ENCODE data around the gene CTBP2. TPM values are rescaled to one million over a fixed set of nuclear protein-coding genes. Genes with fewer than 3 reads are reported as not detected.

Gene CTBP2
- total RNA-seq, 3 donors from 2014 or later, result 53.1 to 91.2 (median 65.9) TPM

DNA sequence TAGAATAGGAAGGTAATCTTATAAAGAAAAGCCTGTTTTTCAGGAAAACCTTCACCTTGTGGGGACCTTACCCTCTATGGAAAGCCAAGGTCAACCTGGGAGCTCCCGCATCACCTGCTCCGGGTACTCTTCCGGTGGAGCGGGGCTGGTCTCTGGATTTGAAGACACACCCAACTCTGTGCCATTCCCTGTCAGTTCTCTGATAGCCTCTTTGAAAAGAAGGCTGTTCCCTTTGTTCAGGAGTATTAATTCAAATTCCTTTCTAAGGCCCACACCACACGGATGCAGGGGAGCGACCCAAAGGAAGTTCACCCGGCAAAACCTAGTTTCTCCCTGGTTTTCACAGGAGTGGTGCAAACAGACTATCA, 10.7 kb downstream of the CTBP2 start:
- H3K4me1 ChIP-seq, result peaks cover 9 to 39% of the 10 kb centered on the region in 2 donors
- DNase-seq (ENCODE audit: low spot score in 2 of 2), result no peak
- TF ChIP-seq POLR2A (IDR thresholded peaks at IDR 0.05), result no peak
- TF ChIP-seq, protein P1, sequence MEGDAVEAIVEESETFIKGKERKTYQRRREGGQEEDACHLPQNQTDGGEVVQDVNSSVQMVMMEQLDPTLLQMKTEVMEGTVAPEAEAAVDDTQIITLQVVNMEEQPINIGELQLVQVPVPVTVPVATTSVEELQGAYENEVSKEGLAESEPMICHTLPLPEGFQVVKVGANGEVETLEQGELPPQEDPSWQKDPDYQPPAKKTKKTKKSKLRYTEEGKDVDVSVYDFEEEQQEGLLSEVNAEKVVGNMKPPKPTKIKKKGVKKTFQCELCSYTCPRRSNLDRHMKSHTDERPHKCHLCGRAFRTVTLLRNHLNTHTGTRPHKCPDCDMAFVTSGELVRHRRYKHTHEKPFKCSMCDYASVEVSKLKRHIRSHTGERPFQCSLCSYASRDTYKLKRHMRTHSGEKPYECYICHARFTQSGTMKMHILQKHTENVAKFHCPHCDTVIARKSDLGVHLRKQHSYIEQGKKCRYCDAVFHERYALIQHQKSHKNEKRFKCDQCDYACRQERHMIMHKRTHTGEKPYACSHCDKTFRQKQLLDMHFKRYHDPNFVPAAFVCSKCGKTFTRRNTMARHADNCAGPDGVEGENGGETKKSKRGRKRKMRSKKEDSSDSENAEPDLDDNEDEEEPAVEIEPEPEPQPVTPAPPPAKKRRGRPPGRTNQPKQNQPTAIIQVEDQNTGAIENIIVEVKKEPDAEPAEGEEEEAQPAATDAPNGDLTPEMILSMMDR (IDR thresholded peaks at IDR 0.05), result no peak
- TF ChIP-seq POLR2AphosphoS5 (IDR thresholded peaks at IDR 0.05), result no peak

DNA sequence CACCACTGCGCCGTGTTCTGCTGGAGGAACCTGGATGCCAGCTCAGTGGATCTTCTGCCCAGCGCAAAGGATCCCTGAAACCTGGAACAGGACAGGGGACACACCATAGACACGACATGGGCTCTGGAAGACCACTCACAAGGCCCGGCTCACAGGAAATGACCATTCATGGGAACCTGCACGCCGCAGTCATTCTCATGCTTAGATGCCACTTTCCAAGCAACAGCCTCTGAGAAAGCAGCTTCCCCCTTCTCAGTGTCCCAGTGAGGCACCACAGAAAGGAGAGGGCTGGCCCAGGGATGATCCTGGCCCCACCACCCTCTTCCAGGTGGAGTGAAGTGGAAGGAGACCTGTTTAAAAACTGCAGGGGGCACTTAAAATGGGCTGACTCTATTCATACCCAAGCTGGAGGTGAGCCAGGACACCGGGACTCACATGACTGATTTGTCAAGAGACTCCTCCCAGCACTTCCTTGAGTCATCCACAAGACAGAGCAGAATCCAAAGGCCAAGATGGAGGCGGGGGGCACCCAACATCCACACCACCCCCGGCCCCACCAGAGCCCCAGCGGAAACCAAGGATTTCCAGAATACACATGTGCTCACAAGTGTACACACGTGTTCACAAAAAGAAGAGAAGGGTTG, 11.2 kb downstream of the CTBP2 start:
- Histone ChIP-seq H3K4me3 (no peak overlapping the region), H3K27me3 (no peaks in the 10 kb centered on the region), H3K9me3 (no peaks in the 10 kb centered on the region), H3K36me3 (no peaks in the 10 kb centered on the region), H3K4me1 (peaks cover 12 to 38% of the 10 kb centered on the region in 2 donors), H3K27ac (peak overlapping the region; percentile 87 to 99)
- DNase-seq (ENCODE audit: low spot score in 2 of 2), result peak in 1 of 2 donors; percentile 68
- TF ChIP-seq, protein P1 (IDR thresholded peaks at IDR 0.05), result no peak
- TF ChIP-seq POLR2A (IDR thresholded peaks at IDR 0.05) (no peak), POLR2AphosphoS5 (IDR thresholded peaks at IDR 0.05) (no peak)
- intact Hi-C loops (cut with DNase I; ENCODE audit: low total_unique reads), result no loop called here

More for the DNA sequence above, 10.7 kb downstream of the CTBP2 start:
- Histone ChIP-seq H3K4me3 (no peak overlapping the region), H3K36me3 (no peaks in the 10 kb centered on the region), H3K9me3 (no peaks in the 10 kb centered on the region), H3K27me3 (no peaks in the 10 kb centered on the region), H3K27ac (peak overlapping the region; percentile 87 to 99)
- intact Hi-C loops (cut with DNase I; ENCODE audit: low total_unique reads), result no loop called here

DNA sequence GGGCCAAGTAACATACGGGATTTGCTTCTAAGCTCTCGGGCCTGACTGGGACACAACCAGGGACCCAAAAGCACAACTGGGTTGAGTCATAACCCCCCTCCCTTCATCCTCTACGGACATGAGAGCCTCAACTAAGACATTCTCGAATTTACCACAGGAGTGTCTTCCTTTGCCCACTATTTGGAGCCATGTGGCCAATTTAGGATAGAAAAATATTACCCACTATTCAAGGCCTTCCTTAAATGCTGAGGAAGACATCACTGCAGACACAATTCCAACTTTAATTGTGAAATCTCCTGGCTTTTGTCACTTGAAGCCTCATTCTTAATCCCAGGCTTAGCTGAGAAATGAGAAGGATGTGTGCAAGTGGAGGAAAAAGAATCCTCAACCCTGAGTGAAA, 11.8 kb downstream of the CTBP2 start:
- no peak overlapping the region for H3K4me3 ChIP-seq
- TF ChIP-seq POLR2A (IDR thresholded peaks at IDR 0.05) (no peak), POLR2AphosphoS5 (IDR thresholded peaks at IDR 0.05) (no peak)
- TF ChIP-seq, protein P1 (IDR thresholded peaks at IDR 0.05), result no peak
- no peaks in the 10 kb centered on the region for H3K27me3 ChIP-seq
- intact Hi-C loops (cut with DNase I; ENCODE audit: low total_unique reads), result no loop called here
- H3K4me1 ChIP-seq, result peaks cover 8 to 34% of the 10 kb centered on the region in 2 donors
- peak overlapping the region; percentile 87 to 99 for H3K27ac ChIP-seq
- H3K9me3 ChIP-seq, result no peaks in the 10 kb centered on the region
- H3K36me3 ChIP-seq, result no peaks in the 10 kb centered on the region
- DNase-seq (ENCODE audit: low spot score in 2 of 2), result no peak

DNA sequence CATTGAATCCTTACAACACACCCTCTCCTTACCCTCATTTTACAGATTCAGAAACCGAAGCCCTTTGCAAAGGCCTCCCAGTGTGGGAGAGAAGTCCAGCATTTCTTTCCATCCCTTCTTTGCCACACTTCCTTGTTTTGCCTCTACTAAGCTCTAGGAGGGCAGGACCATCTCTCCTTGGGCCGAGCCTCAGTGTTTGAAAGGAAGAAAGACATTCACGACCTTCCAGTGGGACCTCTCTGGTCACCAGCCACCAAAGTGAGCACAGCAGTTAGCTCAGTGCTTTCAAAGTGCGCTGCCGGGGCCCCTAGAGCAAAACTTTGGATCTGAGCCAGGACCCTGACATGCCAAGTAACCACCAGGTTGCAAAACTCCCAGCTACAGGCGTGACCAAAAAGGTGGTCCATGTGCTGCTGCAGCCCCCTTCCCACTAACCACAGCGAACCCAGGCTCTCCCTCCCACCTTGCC, 12.4 kb downstream of the CTBP2 start:
- intact Hi-C loops (cut with DNase I; ENCODE audit: low total_unique reads), result no loop called here
- no peak for DNase-seq (ENCODE audit: low spot score in 2 of 2)
- no peak overlapping the region for H3K4me3 ChIP-seq
- H3K4me1 ChIP-seq, result peaks cover 7 to 29% of the 10 kb centered on the region in 2 donors
- H3K36me3 ChIP-seq, result no peaks in the 10 kb centered on the region
- peak overlapping the region; percentile 87 to 99 for H3K27ac ChIP-seq
- H3K27me3 ChIP-seq, result no peaks in the 10 kb centered on the region
- no peaks in the 10 kb centered on the region for H3K9me3 ChIP-seq
- TF ChIP-seq, protein P1 (IDR thresholded peaks at IDR 0.05), result no peak
- no peak for TF ChIP-seq POLR2AphosphoS5 (IDR thresholded peaks at IDR 0.05)
- TF ChIP-seq POLR2A (IDR thresholded peaks at IDR 0.05), result no peak

DNA sequence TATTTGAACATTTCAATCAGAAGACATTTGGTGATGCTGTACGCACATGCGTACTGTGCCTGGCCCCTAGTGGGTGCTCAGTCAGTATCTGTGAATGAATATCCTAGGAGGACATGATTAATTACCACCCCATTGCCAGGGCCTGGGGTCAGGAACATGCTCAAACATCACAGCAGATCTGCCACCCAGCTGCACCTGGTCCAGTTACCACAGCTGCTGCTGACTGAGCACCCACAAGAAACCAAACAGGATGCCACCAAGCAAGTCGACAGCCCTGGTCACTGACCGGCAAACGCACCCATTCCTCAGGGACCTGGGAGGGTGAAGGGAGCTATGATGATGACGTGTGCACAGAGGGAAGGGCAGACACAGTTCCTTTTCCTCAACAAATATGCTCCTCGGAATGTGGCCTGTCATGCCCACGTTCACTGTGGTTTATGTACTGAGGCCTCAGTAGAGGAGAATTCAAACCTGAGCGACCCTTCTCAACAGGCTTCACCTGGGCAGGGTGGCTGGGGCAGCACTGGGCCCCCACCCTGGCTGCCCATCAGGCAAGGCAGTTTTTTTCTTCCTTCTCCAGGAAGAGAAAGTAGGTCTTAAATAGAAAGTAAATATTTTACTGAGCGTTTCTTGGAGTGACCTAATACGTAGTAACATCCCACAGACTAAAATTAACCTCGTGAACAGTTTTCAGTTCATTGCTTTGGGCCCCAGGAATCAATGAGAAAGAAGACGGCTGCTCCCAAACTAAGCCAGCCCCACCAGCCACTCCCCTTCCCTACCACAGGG, 13.4 kb downstream of the CTBP2 start:
- no peaks in the 10 kb centered on the region for H3K9me3 ChIP-seq
- H3K4me3 ChIP-seq, result peak overlapping the region in 1 of 3 donors; percentile 19
- intact Hi-C loops (cut with DNase I; ENCODE audit: low total_unique reads), result no loop called here
- H3K36me3 ChIP-seq, result no peaks in the 10 kb centered on the region
- DNase-seq (ENCODE audit: low spot score in 2 of 2), result peak in 1 of 2 donors; percentile 45
- H3K27ac ChIP-seq, result peak overlapping the region; percentile 87 to 99
- no peaks in the 10 kb centered on the region for H3K27me3 ChIP-seq
- peak in 1 of 3 donors; percentile 12 for TF ChIP-seq POLR2AphosphoS5 (IDR thresholded peaks at IDR 0.05)
- TF ChIP-seq POLR2A (IDR thresholded peaks at IDR 0.05), result no peak
- peaks cover 7 to 23% of the 10 kb centered on the region in 2 donors for H3K4me1 ChIP-seq

Data from breast epithelium (tissue), 4 donors.